Non-pigmented ciliary epithelial cell (primary cell): ENCODE data around the gene WDFY1.

Experiments used
- DNase-seq: peaks from one replicate; pipeline ENCODE4 v3.0.0-alpha.2; 2010; ENCODE audit warnings: low read depth

The WDFY1 gene, protein sequence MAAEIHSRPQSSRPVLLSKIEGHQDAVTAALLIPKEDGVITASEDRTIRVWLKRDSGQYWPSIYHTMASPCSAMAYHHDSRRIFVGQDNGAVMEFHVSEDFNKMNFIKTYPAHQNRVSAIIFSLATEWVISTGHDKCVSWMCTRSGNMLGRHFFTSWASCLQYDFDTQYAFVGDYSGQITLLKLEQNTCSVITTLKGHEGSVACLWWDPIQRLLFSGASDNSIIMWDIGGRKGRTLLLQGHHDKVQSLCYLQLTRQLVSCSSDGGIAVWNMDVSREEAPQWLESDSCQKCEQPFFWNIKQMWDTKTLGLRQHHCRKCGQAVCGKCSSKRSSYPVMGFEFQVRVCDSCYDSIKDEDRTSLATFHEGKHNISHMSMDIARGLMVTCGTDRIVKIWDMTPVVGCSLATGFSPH

GRCh38 chr2:223944703-223945531 lies at the start of gene WDFY1:
Gene WDFY1, minus strand, starts transcription at chr2:223945335. Its CDS starts 51 bp downstream, at chr2:223945284.
- no peak for DNase-seq

GRCh38 chr2:223994562-223995162 lies 49.5 kb upstream of the WDFY1 start:
- no peak for DNase-seq

GRCh38 chr2:223993634-223994232 lies 48.6 kb upstream of the WDFY1 start:
- DNase-seq, result no peak

GRCh38 chr2:223991611-223992010 lies 46.5 kb upstream of the WDFY1 start:
- no peak for DNase-seq

- DNase-seq, result no peak
Measured at GRCh38 chr2:223989856-223990232, 44.7 kb upstream of the WDFY1 start.

DNA sequence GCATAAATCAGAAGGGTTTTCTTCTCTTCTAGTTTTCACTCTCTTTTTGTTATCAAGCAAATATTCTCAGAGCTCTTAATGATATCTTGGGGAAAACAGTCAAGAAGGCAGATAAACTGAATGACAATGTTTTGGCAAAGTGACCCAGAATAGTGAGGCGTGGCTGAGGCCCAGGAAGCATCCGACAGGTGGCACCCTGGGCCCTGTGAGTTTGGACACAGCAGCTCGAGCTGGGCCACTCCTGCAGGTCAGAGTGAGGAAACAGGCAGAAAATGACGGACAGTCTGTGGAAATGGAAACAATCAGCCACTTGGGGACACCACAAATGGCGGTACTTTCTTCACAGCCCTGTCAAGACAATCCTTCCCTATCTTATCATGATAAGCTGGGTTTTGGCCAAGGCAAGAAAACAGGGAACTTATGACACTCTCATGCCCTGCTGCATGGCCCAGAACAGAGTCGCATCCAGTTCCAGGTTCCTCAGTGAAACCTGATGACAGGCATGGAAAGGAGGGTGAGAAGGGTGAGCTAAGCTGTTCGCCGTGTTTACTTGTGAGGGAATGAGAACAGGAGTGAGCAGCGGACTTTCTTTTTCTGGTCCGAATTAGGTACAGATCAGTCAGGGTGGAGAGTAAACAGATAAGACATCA lies 44.2 kb upstream of the WDFY1 start:
- DNase-seq, result no peak

DNA sequence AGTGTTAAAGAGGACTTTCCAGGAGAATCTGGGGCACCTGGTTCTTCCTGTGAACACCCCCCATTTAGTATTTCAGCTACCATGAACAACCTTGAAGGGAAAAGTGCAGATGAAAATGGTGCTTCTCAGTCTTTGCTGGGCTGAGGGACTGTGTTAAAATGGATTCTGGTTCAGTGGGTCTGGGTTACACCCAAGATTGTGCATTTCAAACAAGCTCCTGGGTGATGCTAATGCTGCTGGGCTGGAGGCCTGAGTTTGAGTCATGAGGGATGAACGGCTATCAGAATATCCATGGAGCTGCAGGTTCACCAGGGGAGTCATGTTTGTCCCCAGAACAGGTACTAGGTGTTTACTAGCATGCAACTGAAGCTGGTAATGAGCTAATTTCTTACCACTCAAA lies 36.1 kb upstream of the WDFY1 start:
- DNase-seq, result no peak

DNA sequence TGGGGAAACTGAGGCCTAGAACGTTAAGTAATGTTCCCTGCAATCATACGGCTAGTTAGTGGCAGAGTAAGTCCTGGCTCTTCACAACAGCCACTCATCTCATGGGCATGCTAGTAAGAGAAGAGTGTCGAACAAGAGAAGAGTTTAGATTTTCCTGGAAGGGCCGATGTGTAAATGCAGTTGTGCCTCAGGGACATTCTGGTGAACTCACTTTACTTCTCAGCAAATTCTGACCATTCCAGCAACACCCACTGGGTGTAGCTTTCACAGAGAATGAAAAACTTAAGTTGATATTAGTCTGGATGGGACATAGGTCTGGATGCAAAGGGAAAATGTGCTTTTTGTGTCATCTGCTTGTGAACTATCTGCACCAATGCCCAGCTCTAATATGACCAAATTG lies 35.7 kb upstream of the WDFY1 start:
- no peak for DNase-seq

GRCh38 chr2:223980397-223980735 lies 35.2 kb upstream of the WDFY1 start:
- no peak for DNase-seq

DNA sequence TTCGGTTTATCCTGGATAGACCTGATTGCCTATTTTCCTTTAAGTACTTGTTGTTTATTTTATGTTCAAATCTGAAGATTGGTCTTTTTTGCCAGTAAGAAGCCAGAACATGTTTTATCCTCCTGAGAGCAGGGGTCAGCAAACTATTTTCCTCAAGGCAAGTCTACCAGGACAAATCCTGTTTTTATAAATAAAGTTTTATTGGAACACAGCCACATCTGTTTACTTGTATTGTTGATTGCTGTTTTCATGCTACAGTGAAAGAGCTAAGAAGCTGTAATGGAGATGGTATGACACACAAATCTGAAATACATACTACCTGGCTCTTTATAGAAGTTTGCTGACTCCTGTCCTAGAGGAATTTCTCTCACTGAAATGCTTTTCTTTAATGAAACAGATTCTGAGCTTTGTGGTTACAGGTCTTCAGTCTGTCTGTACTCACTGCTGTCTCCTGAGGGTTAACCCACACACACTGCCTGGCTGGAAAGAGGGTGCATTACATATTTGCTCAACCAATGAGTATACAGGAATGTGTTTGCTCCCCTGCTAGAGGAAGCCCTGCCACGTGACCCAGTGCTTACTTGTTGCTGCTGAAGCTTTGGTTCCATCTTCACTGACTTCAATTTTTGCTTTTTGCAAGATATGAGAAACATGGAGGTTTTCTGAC lies 34.7 kb upstream of the WDFY1 start:
- DNase-seq, result no peak

GRCh38 chr2:223978451-223978850 lies 33.3 kb upstream of the WDFY1 start:
- DNase-seq, result no peak

DNA sequence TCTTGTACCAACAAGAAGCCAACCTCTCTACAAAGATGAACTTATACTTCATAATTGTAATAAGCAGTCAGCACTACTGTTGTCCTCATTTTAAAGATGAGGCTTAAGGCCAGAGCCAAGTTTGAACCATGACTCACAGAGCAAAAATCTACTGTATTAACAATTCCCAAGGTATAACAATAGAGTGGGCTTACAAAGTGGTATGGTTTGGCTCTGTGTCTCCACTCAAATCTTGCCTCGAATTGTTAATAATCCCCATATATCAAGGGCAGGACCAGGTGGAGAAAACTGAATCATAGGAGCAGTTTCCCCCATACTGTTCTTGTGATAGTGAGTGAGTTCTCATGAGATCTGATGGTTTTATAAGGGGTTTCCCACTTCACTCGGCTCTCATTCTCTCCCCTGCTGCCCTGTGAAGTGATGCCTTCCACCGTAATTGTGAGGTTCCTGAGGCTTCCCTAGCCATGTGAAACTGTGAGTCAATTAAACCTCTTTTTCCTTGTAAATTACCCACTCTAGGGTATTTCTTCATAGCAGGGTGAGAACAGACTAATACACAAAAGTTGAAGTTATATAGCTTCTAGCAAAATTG lies 31.6 kb upstream of the WDFY1 start:
- DNase-seq, result no peak

DNA sequence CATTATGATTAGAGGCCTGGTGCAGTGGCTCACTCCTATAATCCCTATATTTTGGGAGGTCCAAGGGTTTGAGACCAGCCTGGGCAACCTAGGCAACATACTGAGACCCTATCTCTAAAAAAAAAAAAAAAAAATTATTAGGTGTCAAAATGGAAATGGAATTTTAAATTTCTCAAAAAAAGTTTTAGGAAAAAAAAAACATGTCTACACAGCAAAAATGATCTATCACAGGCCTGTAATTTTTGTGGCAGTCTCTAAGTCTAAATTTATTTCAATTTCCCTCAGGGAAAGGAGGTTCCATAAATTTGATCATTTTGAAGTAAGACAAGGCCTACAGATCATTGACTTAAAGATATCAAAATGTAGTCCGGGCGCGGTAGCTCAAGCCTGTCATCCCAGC lies 28.5 kb upstream of the WDFY1 start:
- DNase-seq, result no peak

GRCh38 chr2:223972656-223973102 lies 27.5 kb upstream of the WDFY1 start:
- no peak for DNase-seq

DNA sequence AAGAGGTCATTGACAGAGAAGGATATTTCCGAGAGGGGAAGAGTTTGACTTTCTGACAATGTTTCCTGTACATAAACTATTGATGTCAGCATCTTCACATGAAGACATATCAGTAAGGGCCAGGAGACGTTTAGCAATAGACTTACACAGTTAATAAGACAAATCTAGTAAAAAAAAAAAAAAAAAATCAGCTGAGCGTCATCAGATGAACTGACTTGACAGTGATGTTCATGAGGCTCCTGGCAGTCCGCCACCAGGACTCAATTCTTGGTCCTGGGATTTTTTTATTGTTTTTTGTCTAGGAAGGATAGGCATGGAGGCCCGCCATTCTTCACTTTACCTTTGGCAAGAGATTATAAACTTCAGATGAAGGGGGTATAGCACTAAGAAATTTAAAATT lies 26.6 kb upstream of the WDFY1 start:
- no peak for DNase-seq

- DNase-seq, result peak; percentile 11
Measured at GRCh38 chr2:223970343-223971128, 25.4 kb upstream of the WDFY1 start.

DNA sequence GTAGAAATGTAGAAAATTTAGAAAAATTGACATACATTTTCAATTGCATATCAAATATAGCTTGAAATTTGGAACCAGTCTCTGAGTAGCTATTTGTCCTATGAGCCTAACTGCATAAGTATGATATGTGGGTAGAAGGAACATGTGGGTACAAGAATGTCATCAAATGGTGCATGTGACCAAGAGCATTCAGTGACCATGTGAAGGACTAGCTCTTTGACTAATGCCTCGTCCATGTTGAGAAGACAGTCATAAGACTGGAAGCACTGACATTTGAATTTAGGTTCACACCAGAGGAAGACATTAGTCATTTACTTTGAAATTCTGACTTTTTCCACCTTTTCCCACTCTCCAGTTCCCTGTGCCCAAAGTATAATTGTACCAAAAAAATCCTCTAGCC lies 24.7 kb upstream of the WDFY1 start:
- DNase-seq, result peak; percentile 10

- no peak for DNase-seq
Measured at GRCh38 chr2:223969315-223969714, 24.2 kb upstream of the WDFY1 start.

- no peak for DNase-seq
Measured at GRCh38 chr2:223967981-223968380, 22.8 kb upstream of the WDFY1 start.

DNA sequence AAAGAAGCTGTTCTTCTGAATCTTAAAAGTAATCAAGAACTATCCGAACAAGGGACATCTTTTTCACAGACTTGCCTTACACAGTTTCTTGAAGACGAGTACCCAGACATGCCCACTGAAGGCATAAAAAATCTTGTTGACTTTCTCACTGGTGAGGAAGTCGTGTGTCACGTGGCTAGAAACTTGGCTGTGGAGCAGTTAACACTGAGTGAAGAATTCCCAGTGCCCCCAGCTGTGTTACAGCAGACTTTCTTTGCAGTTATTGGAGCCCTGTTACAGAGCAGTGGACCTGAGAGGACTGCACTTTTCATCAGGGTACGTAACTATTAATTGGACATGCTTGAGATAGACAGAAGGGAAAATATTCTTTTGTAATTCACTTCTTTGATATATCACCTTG lies 14.6 kb upstream of the WDFY1 start:
- DNase-seq, result no peak
